Measurements from ENCODE around the gene STATH. TPM values are rescaled to one million over a fixed set of nuclear protein-coding genes. Genes with fewer than 3 reads are reported as not detected.

Gene STATH
- total RNA-seq, 3 donors from 2014 or later (not counting 1 experiment from before 2014, with no cell fraction given), result not detected

DNA sequence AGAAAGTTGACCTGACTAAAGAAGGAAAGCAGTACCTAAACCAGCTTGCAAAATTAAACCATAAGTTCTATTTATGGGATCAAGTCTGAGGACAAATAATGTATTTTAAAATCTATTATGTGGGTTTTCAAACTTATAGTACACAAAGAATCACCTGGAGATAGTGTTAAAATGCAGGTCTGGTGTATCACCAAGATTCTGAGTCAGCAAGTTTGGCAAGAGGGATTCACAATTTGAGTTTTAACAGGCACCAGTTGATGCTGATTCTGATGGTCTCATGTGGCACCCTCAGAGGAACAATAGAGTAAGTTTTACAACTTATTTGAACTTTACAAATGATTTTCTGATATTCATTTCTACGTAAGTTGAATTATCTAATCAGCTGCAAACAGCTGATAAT is 9.1 kb upstream of the STATH start:
- no peaks in the 10 kb centered on the region for H3K4me1 ChIP-seq (ENCODE audit: control insufficient read depth, insufficient read depth, low read length)
- TF ChIP-seq, protein P1, sequence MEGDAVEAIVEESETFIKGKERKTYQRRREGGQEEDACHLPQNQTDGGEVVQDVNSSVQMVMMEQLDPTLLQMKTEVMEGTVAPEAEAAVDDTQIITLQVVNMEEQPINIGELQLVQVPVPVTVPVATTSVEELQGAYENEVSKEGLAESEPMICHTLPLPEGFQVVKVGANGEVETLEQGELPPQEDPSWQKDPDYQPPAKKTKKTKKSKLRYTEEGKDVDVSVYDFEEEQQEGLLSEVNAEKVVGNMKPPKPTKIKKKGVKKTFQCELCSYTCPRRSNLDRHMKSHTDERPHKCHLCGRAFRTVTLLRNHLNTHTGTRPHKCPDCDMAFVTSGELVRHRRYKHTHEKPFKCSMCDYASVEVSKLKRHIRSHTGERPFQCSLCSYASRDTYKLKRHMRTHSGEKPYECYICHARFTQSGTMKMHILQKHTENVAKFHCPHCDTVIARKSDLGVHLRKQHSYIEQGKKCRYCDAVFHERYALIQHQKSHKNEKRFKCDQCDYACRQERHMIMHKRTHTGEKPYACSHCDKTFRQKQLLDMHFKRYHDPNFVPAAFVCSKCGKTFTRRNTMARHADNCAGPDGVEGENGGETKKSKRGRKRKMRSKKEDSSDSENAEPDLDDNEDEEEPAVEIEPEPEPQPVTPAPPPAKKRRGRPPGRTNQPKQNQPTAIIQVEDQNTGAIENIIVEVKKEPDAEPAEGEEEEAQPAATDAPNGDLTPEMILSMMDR (IDR thresholded peaks at IDR 0.05), result no peak
- Mint-ChIP-seq H3K9me3 (peaks cover 0 to 3% of the 10 kb centered on the region in 2 donors), H3K36me3 (no peaks in the 10 kb centered on the region), H3K27ac (no peak overlapping the region), H3K27me3 (ENCODE audit: low read depth in 2 of 2) (no peaks in the 10 kb centered on the region), H3K4me3 (no peak overlapping the region), H3K4me1 (no peaks in the 10 kb centered on the region)
- no CpG with 5 or more reads among the region's 1 CpG for WGBS (ENCODE audit: insufficient coverage)
- no peaks in the 10 kb centered on the region for H3K36me3 ChIP-seq (ENCODE audit: control insufficient read depth, insufficient read depth, low read length)
- no peak overlapping the region for H3K4me3 ChIP-seq (ENCODE audit: low read length)
- no peak for DNase-seq
- intact Hi-C loops (cut with micrococcal nuclease), result no loop called here
- no peaks in the 10 kb centered on the region for H3K9me3 ChIP-seq (ENCODE audit: control insufficient read depth, insufficient read depth, low read length)
- H3K27ac ChIP-seq (ENCODE audit: low read length), result no peak overlapping the region
- H3K27me3 ChIP-seq (ENCODE audit: control insufficient read depth, insufficient read depth, low read length), result no peaks in the 10 kb centered on the region
- ATAC-seq, result no peak

DNA sequence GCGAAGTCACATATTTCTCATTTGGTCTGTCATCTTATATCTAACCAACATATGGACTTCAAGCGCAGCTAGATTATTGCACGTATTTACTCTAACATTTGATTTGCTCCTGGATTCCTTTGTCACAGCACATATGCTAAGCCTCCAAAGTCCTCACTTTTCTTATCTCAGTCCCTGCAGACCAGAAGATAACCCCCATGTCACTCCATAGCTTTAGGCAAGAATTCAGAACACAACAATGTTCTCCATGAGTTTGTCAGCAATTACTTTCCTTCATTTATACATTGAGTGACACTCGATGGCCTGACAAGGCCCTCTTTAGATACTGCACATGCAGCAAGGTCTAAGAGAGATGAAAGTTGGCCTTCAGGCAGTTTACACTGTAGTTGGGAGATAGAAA is 4.8 kb upstream of the STATH start:
- H3K4me3 Mint-ChIP-seq, result no peak overlapping the region
- WGBS (ENCODE audit: insufficient coverage), result 93% methylated on average over 4 of the region's 4 CpGs
- ATAC-seq, result no peak
- Histone ChIP-seq H3K4me1 (ENCODE audit: control insufficient read depth, insufficient read depth, low read length) (no peaks in the 10 kb centered on the region), H3K36me3 (ENCODE audit: control insufficient read depth, insufficient read depth, low read length) (no peaks in the 10 kb centered on the region), H3K9me3 (ENCODE audit: control insufficient read depth, insufficient read depth, low read length) (no peaks in the 10 kb centered on the region), H3K27ac (ENCODE audit: low read length) (no peak overlapping the region), H3K27me3 (ENCODE audit: control insufficient read depth, insufficient read depth, low read length) (no peaks in the 10 kb centered on the region), H3K4me3 (ENCODE audit: low read length) (no peak overlapping the region)
- H3K27ac Mint-ChIP-seq, result no peak overlapping the region
- no peaks in the 10 kb centered on the region for H3K4me1 Mint-ChIP-seq
- DNase-seq, result no peak
- no peaks in the 10 kb centered on the region for H3K36me3 Mint-ChIP-seq
- peaks cover 2 to 7% of the 10 kb centered on the region in 2 donors for H3K9me3 Mint-ChIP-seq
- intact Hi-C loops (cut with micrococcal nuclease), result no loop called here
- TF ChIP-seq, protein P1 (IDR thresholded peaks at IDR 0.05), result no peak
- H3K27me3 Mint-ChIP-seq (ENCODE audit: low read depth in 2 of 2), result no peaks in the 10 kb centered on the region

DNA sequence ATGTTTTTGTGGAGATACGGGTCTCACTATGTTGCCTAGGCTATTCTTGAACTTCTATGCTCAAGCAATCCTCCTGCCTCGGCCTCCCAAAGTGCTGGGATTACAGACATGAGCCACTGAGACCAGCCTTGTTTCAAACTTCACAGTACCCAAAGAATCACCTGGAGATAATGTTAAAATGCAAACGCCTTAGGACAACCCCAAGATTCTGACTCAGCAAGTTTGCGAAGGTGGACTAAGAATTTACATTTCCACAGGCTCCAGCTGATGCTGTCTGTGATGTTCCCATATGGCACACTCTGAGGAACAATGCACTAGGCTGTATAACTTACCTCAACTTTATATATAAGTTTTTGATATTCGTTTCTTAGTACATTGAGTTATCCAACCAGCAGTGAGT is 984 bp upstream of the STATH start:
- 86% methylated on average over 4 of the region's 5 CpGs for WGBS (ENCODE audit: insufficient coverage)
- no peak overlapping the region for H3K27ac Mint-ChIP-seq
- H3K4me3 ChIP-seq (ENCODE audit: low read length), result no peak overlapping the region
- intact Hi-C loops (cut with micrococcal nuclease), result no loop called here
- no peaks in the 10 kb centered on the region for H3K36me3 ChIP-seq (ENCODE audit: control insufficient read depth, insufficient read depth, low read length)
- DNase-seq (no peak), ATAC-seq (no peak)
- no peaks in the 10 kb centered on the region for H3K27me3 Mint-ChIP-seq (ENCODE audit: low read depth in 2 of 2)
- peaks cover 2 to 7% of the 10 kb centered on the region in 2 donors for H3K9me3 Mint-ChIP-seq
- TF ChIP-seq, protein P1 (IDR thresholded peaks at IDR 0.05), result no peak
- H3K27ac ChIP-seq (ENCODE audit: low read length), result no peak overlapping the region
- H3K4me1 ChIP-seq (ENCODE audit: control insufficient read depth, insufficient read depth, low read length), result no peaks in the 10 kb centered on the region
- no peak overlapping the region for H3K4me3 Mint-ChIP-seq
- H3K4me1 Mint-ChIP-seq, result no peaks in the 10 kb centered on the region
- no peaks in the 10 kb centered on the region for H3K27me3 ChIP-seq (ENCODE audit: control insufficient read depth, insufficient read depth, low read length)
- no peaks in the 10 kb centered on the region for H3K36me3 Mint-ChIP-seq
- no peaks in the 10 kb centered on the region for H3K9me3 ChIP-seq (ENCODE audit: control insufficient read depth, insufficient read depth, low read length)

DNA sequence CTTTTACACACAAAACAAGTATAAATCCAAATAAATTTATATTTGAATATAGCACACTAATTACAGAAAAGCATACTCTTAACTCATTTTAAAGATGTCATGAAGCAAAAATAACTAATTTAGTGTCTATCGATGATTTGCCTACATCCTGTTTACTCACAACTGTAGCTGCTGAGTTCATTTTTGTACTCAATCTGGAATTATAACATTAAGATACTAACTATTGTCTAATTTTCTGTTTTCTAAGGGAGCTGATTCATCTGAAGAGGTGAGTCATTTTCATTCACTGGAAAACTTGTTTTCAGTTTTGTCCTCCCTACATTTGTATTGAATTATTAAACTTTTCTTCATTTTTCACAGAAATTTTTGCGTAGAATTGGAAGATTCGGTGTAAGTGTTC is 3.7 kb downstream of the STATH start:
- Histone ChIP-seq H3K4me1 (ENCODE audit: control insufficient read depth, insufficient read depth, low read length) (no peaks in the 10 kb centered on the region), H3K36me3 (ENCODE audit: control insufficient read depth, insufficient read depth, low read length) (no peaks in the 10 kb centered on the region), H3K9me3 (ENCODE audit: control insufficient read depth, insufficient read depth, low read length) (no peaks in the 10 kb centered on the region), H3K27ac (ENCODE audit: low read length) (no peak overlapping the region), H3K27me3 (ENCODE audit: control insufficient read depth, insufficient read depth, low read length) (no peaks in the 10 kb centered on the region), H3K4me3 (ENCODE audit: low read length) (no peak overlapping the region)
- H3K27me3 Mint-ChIP-seq (ENCODE audit: low read depth in 2 of 2), result no peaks in the 10 kb centered on the region
- 57% methylated on average over 1 of the region's 3 CpGs for WGBS (ENCODE audit: insufficient coverage)
- H3K4me1 Mint-ChIP-seq, result no peaks in the 10 kb centered on the region
- H3K9me3 Mint-ChIP-seq, result no peaks in the 10 kb centered on the region
- no peak overlapping the region for H3K4me3 Mint-ChIP-seq
- TF ChIP-seq, protein P1 (IDR thresholded peaks at IDR 0.05), result no peak
- intact Hi-C loops (cut with micrococcal nuclease), result no loop called here
- no peak for ATAC-seq
- no peaks in the 10 kb centered on the region for H3K36me3 Mint-ChIP-seq
- H3K27ac Mint-ChIP-seq, result no peak overlapping the region
- no peak for DNase-seq
